HepG2 (cell line): Measurements from ENCODE around the gene IRS1.

ENCODE experiments used
- ARID2 ChIP-seq: sonication (generic); formaldehyde crosslinking; IDR thresholded peaks from 2 replicates; pipeline ENCODE4 v1.8.1; 2022; ENCODE audit warnings: mild to moderate bottlenecking, missing genetic modification reagents, borderline replicate concordance
- PCBP1 ChIP-seq: fragments of 200-400 bp; formaldehyde crosslinking; IDR thresholded peaks from 2 replicates; pipeline ENCODE4 v1.6.1; 2017; ENCODE audit warnings: mild to moderate bottlenecking, low read depth, low read length, borderline replicate concordance
- POLR2AphosphoS5 ChIP-seq: IDR thresholded peaks from 2 replicates; pipeline ENCODE4 v1.6.1; 2012; ENCODE audit warnings: low read depth, low read length
- POLR2G ChIP-seq: fragments of 200-400 bp; formaldehyde crosslinking; IDR thresholded peaks from 2 replicates; pipeline ENCODE4 v1.6.1; 2018; ENCODE audit warnings: mild to moderate bottlenecking, low read depth, low read length, moderate library complexity
- ZNF468 ChIP-seq: sonication (generic); formaldehyde crosslinking; IDR thresholded peaks from 2 replicates; pipeline ENCODE4 v1.8.0; 2022; ENCODE audit warnings: mild to moderate bottlenecking, moderate library complexity, missing genetic modification reagents
- ZNF577 ChIP-seq: sonication (generic); formaldehyde crosslinking; IDR thresholded peaks from 2 replicates; pipeline ENCODE4 v1.4.0; 2020; ENCODE audit warnings: mild to moderate bottlenecking, low read depth, missing genetic modification reagents, borderline replicate concordance
- ZNF839 ChIP-seq: sonication (generic); formaldehyde crosslinking; IDR thresholded peaks from 2 replicates; pipeline ENCODE4 v1.4.0; 2020; ENCODE audit warnings: missing genetic modification reagents, mild to moderate bottlenecking, borderline replicate concordance
- TF ChIP-seq, protein P1 (sequence below): sonication (generic); formaldehyde crosslinking; IDR thresholded peaks from 2 replicates; pipeline ENCODE4 v1.5.0; 2020; ENCODE audit warnings: missing genetic modification reagents
- TF ChIP-seq, protein P2 (sequence below): sonication (generic); formaldehyde crosslinking; IDR thresholded peaks from 2 replicates; pipeline ENCODE4 v1.4.0; 2020; ENCODE audit warnings: mild to moderate bottlenecking, missing genetic modification reagents
- TF ChIP-seq, protein P3 (sequence below): sonication (generic); formaldehyde crosslinking; IDR thresholded peaks from one replicate; pipeline ENCODE4 v1.5.1; 2020; ENCODE audit warnings: mild to moderate bottlenecking, missing genetic modification reagents; ENCODE audit errors: not compliant biosample characterization
- TF ChIP-seq, protein P4 (sequence below): sonication (generic); formaldehyde crosslinking; IDR thresholded peaks from 2 replicates; pipeline ENCODE4 v1.8.0; 2022; ENCODE audit warnings: missing genetic modification reagents, mild to moderate bottlenecking, borderline replicate concordance
- TF ChIP-seq, protein P5 (sequence below): sonication (generic); formaldehyde crosslinking; IDR thresholded peaks from 2 replicates; pipeline ENCODE4 v1.5.0; 2020; ENCODE audit warnings: mild to moderate bottlenecking, missing genetic modification reagents, moderate library complexity
- TF ChIP-seq, protein P6 (sequence below): IDR thresholded peaks from 2 replicates; pipeline ENCODE4 v1.6.1; 2016; ENCODE audit warnings: missing genetic modification reagents, missing compliant biosample characterization

DNA sequence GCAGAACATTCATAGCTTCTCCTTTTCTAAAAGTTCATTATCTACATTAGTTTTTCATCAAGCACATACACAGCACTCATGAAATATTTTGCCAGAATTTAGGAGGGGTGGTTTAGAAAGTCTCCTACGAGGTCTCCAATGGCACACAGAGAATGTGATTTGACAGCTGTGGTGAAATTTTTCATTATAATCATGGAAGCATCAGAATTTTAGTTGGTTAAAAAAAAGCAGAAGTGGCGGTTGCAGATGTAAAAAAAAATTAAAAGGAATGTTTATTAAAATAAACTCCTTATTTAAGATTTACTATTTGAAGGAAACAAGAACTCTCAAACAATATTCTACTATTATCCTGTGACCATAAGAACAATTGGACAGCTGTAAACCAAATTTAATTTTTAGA, 25.4 kb upstream of the IRS1 start:
- TF ChIP-seq, protein P1, sequence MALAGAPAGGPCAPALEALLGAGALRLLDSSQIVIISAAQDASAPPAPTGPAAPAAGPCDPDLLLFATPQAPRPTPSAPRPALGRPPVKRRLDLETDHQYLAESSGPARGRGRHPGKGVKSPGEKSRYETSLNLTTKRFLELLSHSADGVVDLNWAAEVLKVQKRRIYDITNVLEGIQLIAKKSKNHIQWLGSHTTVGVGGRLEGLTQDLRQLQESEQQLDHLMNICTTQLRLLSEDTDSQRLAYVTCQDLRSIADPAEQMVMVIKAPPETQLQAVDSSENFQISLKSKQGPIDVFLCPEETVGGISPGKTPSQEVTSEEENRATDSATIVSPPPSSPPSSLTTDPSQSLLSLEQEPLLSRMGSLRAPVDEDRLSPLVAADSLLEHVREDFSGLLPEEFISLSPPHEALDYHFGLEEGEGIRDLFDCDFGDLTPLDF: no peak
- TF ChIP-seq ZNF468 (no peak), ZNF839 (no peak), ARID2 (CRISPR knock-in tag) (no peak), ZNF577 (CRISPR knock-in tag) (no peak), PCBP1 (no peak), POLR2AphosphoS5 (no peak), POLR2G (no peak)
- TF ChIP-seq, protein P2, sequence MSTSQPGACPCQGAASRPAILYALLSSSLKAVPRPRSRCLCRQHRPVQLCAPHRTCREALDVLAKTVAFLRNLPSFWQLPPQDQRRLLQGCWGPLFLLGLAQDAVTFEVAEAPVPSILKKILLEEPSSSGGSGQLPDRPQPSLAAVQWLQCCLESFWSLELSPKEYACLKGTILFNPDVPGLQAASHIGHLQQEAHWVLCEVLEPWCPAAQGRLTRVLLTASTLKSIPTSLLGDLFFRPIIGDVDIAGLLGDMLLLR (CRISPR knock-in tag): no peak
- TF ChIP-seq, protein P3, sequence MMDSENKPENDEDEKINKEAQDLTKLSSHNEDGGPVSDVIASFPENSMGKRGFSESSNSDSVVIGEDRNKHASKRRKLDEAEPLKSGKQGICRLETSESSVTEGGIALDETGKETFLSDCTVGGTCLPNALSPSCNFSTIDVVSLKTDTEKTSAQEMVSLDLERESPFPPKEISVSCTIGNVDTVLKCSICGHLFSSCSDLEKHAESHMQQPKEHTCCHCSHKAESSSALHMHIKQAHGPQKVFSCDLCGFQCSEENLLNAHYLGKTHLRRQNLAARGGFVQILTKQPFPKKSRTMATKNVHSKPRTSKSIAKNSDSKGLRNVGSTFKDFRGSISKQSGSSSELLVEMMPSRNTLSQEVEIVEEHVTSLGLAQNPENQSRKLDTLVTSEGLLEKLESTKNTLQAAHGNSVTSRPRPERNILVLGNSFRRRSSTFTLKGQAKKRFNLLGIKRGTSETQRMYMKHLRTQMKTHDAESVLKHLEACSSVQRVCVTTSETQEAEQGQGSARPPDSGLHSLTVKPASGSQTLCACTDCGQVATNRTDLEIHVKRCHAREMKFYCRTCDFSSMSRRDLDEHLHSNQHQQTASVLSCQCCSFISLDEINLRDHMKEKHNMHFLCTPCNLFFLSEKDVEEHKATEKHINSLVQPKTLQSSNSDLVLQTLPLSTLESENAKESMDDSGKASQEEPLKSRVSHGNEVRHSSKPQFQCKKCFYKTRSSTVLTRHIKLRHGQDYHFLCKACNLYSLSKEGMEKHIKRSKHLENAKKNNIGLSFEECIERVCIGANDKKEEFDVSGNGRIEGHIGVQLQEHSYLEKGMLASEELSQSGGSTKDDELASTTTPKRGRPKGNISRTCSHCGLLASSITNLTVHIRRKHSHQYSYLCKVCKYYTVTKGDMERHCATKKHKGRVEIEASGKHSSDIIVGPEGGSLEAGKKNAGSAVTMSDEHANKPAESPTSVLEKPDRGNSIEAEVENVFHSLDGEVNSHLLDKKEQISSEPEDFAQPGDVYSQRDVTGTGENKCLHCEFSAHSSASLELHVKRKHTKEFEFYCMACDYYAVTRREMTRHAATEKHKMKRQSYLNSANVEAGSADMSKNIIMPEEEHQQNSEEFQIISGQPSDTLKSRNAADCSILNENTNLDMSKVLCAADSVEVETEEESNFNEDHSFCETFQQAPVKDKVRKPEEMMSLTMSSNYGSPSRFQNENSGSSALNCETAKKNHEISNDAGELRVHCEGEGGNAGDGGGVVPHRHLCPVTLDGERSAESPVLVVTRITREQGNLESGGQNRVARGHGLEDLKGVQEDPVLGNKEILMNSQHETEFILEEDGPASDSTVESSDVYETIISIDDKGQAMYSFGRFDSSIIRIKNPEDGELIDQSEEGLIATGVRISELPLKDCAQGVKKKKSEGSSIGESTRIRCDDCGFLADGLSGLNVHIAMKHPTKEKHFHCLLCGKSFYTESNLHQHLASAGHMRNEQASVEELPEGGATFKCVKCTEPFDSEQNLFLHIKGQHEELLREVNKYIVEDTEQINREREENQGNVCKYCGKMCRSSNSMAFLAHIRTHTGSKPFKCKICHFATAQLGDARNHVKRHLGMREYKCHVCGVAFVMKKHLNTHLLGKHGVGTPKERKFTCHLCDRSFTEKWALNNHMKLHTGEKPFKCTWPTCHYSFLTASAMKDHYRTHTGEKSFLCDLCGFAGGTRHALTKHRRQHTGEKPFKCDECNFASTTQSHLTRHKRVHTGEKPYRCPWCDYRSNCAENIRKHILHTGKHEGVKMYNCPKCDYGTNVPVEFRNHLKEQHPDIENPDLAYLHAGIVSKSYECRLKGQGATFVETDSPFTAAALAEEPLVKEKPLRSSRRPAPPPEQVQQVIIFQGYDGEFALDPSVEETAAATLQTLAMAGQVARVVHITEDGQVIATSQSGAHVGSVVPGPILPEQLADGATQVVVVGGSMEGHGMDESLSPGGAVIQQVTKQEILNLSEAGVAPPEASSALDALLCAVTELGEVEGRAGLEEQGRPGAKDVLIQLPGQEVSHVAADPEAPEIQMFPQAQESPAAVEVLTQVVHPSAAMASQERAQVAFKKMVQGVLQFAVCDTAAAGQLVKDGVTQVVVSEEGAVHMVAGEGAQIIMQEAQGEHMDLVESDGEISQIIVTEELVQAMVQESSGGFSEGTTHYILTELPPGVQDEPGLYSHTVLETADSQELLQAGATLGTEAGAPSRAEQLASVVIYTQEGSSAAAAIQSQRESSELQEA (CRISPR knock-in tag): no peak
- TF ChIP-seq, protein P4, sequence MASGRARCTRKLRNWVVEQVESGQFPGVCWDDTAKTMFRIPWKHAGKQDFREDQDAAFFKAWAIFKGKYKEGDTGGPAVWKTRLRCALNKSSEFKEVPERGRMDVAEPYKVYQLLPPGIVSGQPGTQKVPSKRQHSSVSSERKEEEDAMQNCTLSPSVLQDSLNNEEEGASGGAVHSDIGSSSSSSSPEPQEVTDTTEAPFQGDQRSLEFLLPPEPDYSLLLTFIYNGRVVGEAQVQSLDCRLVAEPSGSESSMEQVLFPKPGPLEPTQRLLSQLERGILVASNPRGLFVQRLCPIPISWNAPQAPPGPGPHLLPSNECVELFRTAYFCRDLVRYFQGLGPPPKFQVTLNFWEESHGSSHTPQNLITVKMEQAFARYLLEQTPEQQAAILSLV: no peak
- TF ChIP-seq, protein P5, sequence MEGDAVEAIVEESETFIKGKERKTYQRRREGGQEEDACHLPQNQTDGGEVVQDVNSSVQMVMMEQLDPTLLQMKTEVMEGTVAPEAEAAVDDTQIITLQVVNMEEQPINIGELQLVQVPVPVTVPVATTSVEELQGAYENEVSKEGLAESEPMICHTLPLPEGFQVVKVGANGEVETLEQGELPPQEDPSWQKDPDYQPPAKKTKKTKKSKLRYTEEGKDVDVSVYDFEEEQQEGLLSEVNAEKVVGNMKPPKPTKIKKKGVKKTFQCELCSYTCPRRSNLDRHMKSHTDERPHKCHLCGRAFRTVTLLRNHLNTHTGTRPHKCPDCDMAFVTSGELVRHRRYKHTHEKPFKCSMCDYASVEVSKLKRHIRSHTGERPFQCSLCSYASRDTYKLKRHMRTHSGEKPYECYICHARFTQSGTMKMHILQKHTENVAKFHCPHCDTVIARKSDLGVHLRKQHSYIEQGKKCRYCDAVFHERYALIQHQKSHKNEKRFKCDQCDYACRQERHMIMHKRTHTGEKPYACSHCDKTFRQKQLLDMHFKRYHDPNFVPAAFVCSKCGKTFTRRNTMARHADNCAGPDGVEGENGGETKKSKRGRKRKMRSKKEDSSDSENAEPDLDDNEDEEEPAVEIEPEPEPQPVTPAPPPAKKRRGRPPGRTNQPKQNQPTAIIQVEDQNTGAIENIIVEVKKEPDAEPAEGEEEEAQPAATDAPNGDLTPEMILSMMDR: no peak
- TF ChIP-seq, protein P6, sequence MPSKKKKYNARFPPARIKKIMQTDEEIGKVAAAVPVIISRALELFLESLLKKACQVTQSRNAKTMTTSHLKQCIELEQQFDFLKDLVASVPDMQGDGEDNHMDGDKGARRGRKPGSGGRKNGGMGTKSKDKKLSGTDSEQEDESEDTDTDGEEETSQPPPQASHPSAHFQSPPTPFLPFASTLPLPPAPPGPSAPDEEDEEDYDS (CRISPR knock-in tag): no peak
